Uterus (tissue), 2 donors: Measurements from ENCODE around the gene PAWR.

ENCODE experiments used
- CTCF ChIP-seq, 4 experiments: fragments of 200-600 bp in 2 of 4; fragments of 450-650 bp in 2 of 4; sonication (generic) in 2 of 4; IDR thresholded peaks; one replicate each; pipeline ENCODE4 v1.5.1; 2016 to 2019; ENCODE audit warnings: antibody characterized with exemption in 4 of 4, mild to moderate bottlenecking in 2 of 4, moderate library complexity in 1 of 4
- POLR2A ChIP-seq, 2 donors: fragments of 450-650 bp; IDR thresholded peaks; one replicate each; pipeline ENCODE4 v1.6.1; 2016; ENCODE audit warnings: antibody characterized with exemption in 2 of 2, mild to moderate bottlenecking in 1 of 2, moderate library complexity in 1 of 2

DNA sequence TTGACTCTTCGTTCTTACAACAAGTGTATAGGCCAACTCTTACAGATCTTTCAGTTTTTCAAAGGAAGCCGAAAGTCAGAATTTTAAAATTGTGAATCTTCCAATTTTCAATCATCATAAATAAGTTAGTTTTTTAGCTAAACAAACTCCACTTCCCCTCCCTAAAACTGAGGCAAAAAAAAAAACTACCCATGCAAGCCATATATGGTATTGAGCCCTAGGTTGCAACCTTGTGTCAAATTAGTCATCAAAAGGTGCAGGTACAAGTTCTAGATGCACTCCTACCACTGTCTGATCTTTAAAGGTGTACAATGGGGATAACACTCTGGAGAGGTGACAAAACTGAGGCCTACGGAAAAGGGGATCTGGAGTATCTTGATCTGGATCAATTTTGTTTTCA, 97.9 kb downstream of the PAWR start:
- TF ChIP-seq CTCF (IDR thresholded peaks at IDR 0.05) (no peak), POLR2A (IDR thresholded peaks at IDR 0.05) (no peak)
